Liver (tissue), 9 donors: ENCODE measurements around the gene HDAC2. TPM values are rescaled to one million over a fixed set of nuclear protein-coding genes. Genes with fewer than 3 reads are reported as not detected.
"Not testable (repeated sequence)": the region's sequence is repeated elsewhere in the genome, so short reads cannot be mapped to it uniquely, and the experiment has no call there.

Experiments
- DNase-seq: peaks from one replicate; pipeline ENCODE4 v3.0.0-alpha.2; 2017; ENCODE audit warnings: low spot score
- H3K27ac ChIP-seq, 2 donors: one replicate each; pipeline ENCODE4 v1.7.0; 2013; ENCODE audit warnings: inconsistent platforms in 2 of 2, low read length in 2 of 2, control low read depth in 1 of 2, low read depth in 1 of 2, mild to moderate bottlenecking in 1 of 2
- H3K27me3 ChIP-seq, 4 donors: one replicate each; pipeline versions ENCODE4 v1.6.1 to v1.7.0; 2013; ENCODE audit warnings: low read length in 3 of 4, inconsistent platforms in 1 of 4, mild to moderate bottlenecking in 1 of 4, moderate library complexity in 1 of 4; ENCODE audit not compliant: control insufficient read depth in 4 of 4, insufficient read depth in 4 of 4
- H3K36me3 ChIP-seq, 4 donors: one replicate each; pipeline versions ENCODE4 v1.6.1 to v1.7.0; 2013; ENCODE audit warnings: low read length in 3 of 4, mild to moderate bottlenecking in 3 of 4, low read depth in 1 of 4, moderate library complexity in 1 of 4; ENCODE audit not compliant: control insufficient read depth in 4 of 4, insufficient read depth in 3 of 4
- H3K4me1 ChIP-seq, 4 donors: one replicate each; pipeline versions ENCODE4 v1.6.1 to v1.7.0; 2013; ENCODE audit warnings: low read length in 3 of 4, mild to moderate bottlenecking in 3 of 4, moderate library complexity in 1 of 4; ENCODE audit not compliant: control insufficient read depth in 4 of 4, insufficient read depth in 4 of 4
- H3K4me3 ChIP-seq, 3 donors: one replicate each; pipeline versions ENCODE4 v1.6.1 to v1.7.0; 2013; ENCODE audit warnings: low read length in 3 of 3, control low read depth in 1 of 3, low read depth in 1 of 3, mild to moderate bottlenecking in 1 of 3
- H3K9ac ChIP-seq, 2 donors: one replicate each; pipeline ENCODE4 v1.7.0; 2013; ENCODE audit warnings: low read length in 2 of 2, mild to moderate bottlenecking in 2 of 2, moderate library complexity in 2 of 2, control low read depth in 1 of 2, low read depth in 1 of 2
- H3K9me3 ChIP-seq, 4 donors: one replicate each; pipeline versions ENCODE4 v1.6.1 to v1.7.0; 2013; ENCODE audit warnings: low read length in 3 of 4; ENCODE audit not compliant: control insufficient read depth in 4 of 4
- ATF3 ChIP-seq: IDR thresholded peaks from 2 replicates; pipeline ENCODE4 v1.6.1; 2016; ENCODE audit warnings: antibody characterized with exemption
- CTCF ChIP-seq: fragments of 150-350 bp; IDR thresholded peaks from 2 replicates; pipeline ENCODE4 v1.5.1; 2017; ENCODE audit warnings: improper control_type of control experiment, low read depth, low read length; ENCODE audit not compliant: missing input control
- EGR1 ChIP-seq, 2 donors: IDR thresholded peaks; 2 replicates each; pipeline ENCODE4 v1.6.1; 2016 to 2018; ENCODE audit warnings: antibody characterized with exemption in 2 of 2, low read depth in 2 of 2
- FOXA2 ChIP-seq: IDR thresholded peaks from 2 replicates; pipeline ENCODE4 v1.6.1; 2016; ENCODE audit warnings: antibody characterized with exemption
- GABPA ChIP-seq, 2 donors: IDR thresholded peaks in 1 of 2; conservative IDR thresholded peaks in 1 of 2; 2 replicates each; pipeline ENCODE4 v1.6.1; 2016; ENCODE audit warnings: antibody characterized with exemption in 2 of 2, mild to moderate bottlenecking in 1 of 2, moderate library complexity in 1 of 2
- HNF4A ChIP-seq, 2 donors: conservative IDR thresholded peaks; 2 replicates each; pipeline ENCODE4 v1.6.1; 2016; ENCODE audit warnings: antibody characterized with exemption in 2 of 2, mild to moderate bottlenecking in 2 of 2
- HNF4G ChIP-seq: IDR thresholded peaks from 2 replicates; pipeline ENCODE4 v1.6.1; 2016; ENCODE audit warnings: antibody characterized with exemption
- MAX ChIP-seq: IDR thresholded peaks from 2 replicates; pipeline ENCODE4 v1.6.1; 2016; ENCODE audit warnings: antibody characterized with exemption
- NR2F2 ChIP-seq: IDR thresholded peaks from 2 replicates; pipeline ENCODE4 v1.6.1; 2016; ENCODE audit warnings: antibody characterized with exemption
- RAD21 ChIP-seq, 2 donors: IDR thresholded peaks; 2 replicates each; pipeline ENCODE4 v1.6.1; 2016; ENCODE audit warnings: antibody characterized with exemption in 2 of 2, mild to moderate bottlenecking in 2 of 2
- RXRA ChIP-seq, 2 donors: IDR thresholded peaks; 2 replicates each; pipeline ENCODE4 v1.6.1; 2017 to 2018; ENCODE audit warnings: antibody characterized with exemption in 2 of 2, mild to moderate bottlenecking in 1 of 2
- SP1 ChIP-seq: IDR thresholded peaks from 2 replicates; pipeline ENCODE4 v1.6.1; 2018; ENCODE audit warnings: antibody characterized with exemption, mild to moderate bottlenecking
- YY1 ChIP-seq: IDR thresholded peaks from 2 replicates; pipeline ENCODE4 v1.6.1; 2016; ENCODE audit warnings: antibody characterized with exemption, mild to moderate bottlenecking
- WGBS: extraction: QIAGEN DNeasy Blood & Tissue Kit; methylation state at CpG from one replicate; pipeline ENCODE4 v1.1.7; 2013; 5-methylcytosine and 5-hydroxymethylcytosine counted together
- polyA plus RNA-seq, 2 donors: library from polyadenylated mRNA; stranded (reverse) in 1 of 2; unstranded in 1 of 2; fragments of 200-250 nt in 1 of 2; fragments of >200 nt in 1 of 2; fragmentation: Nextera tagmentation in 1 of 2; extraction: Ambion mirVana in 1 of 2; gene quantifications; one replicate each; pipeline versions ENCODE4 v1.2.1 to v1.2.3, GENCODE V29; 2013 to 2015
- total RNA-seq, 2 donors: library from RNA; depleted of rRNA; stranded (reverse); fragments of >200 nt; gene quantifications; one replicate each; pipeline ENCODE4 v1.2.3, GENCODE V29; 2014
- TF ChIP-seq, protein P1 (sequence below): IDR thresholded peaks from 2 replicates; pipeline ENCODE4 v1.6.1; 2016; ENCODE audit warnings: antibody characterized with exemption
- TF ChIP-seq, protein P2 (sequence below): IDR thresholded peaks from 2 replicates; pipeline ENCODE4 v1.6.1; 2016; ENCODE audit warnings: antibody characterized with exemption, mild to moderate bottlenecking
- donor health status: healthy.
- donor health status: healthy.
- donor health status: healthy.
- donor health status: healthy.
- donor health status: healthy.

Gene HDAC2
- total and polyA plus RNA-seq, 4 donors = 14.7 to 56.9 (median 21.0) TPM

DNA sequence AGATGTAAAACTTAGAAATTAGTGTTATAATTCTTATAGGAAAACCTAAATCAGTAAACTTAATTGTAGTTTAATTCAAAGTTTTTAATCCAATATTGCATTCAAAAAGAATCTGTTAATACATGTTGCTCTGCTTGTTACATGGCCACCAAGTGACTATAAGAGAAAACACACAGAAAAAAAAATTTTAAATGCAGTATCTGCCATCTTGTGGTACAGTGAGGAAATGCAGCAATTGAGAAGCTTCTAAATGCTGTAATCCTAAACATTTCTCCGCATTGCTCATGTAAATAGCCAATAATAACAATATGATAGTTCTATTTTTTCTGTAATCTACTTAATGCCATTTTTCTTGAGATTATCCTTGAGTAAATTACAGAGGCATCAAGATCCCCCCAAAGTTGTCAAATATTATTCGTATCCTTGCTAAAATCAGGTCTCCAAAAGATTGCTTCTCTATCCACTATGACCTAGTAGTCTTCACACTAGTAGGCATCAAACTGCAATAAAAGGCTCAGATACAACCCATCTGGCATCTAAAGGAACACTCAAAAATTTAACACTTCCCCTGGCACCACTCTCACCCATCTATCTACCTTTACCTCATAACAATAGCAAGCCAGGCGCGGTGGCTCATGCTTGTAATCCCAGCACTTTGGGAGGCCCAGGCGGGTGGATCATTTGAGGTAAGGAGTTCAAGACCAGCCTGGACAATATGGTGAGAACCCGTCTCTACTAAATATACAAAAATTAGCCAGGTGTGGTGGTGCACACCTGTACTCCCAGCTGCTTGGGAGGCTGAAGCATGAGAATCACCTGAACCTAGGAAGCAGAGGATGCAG is 34.6 kb downstream of the HDAC2 start:
- no peak for TF ChIP-seq HNF4A (conservative IDR thresholded peaks at IDR 0.05)
- no peak for TF ChIP-seq GABPA (IDR thresholded peaks at IDR 0.05 in 1 of 2, conservative IDR thresholded peaks at IDR 0.05 in 1 of 2)
- peak; percentile 84 for TF ChIP-seq CTCF
- peak; percentile 79 to 83 for TF ChIP-seq RAD21 (IDR thresholded peaks at IDR 0.05)
- no peak for DNase-seq
- no peaks in the 10 kb centered on the region for H3K27me3 ChIP-seq
- H3K9ac ChIP-seq = no peak overlapping the region
- H3K9me3 ChIP-seq = no peaks in the 10 kb centered on the region
- H3K4me3 ChIP-seq = no peak overlapping the region
- 86% methylated on average over 6 of the region's 6 CpGs for WGBS
- H3K4me1 ChIP-seq = no peaks in the 10 kb centered on the region
- H3K27ac ChIP-seq = no peak overlapping the region
- H3K36me3 ChIP-seq = peaks cover 1 to 20% (median 9%) of the 10 kb centered on the region in 4 donors

GRCh38 chr6:113934101-113934500 is 36.8 kb downstream of the HDAC2 start:
- TF ChIP-seq SP1 = no peak
- TF ChIP-seq, protein P1, sequence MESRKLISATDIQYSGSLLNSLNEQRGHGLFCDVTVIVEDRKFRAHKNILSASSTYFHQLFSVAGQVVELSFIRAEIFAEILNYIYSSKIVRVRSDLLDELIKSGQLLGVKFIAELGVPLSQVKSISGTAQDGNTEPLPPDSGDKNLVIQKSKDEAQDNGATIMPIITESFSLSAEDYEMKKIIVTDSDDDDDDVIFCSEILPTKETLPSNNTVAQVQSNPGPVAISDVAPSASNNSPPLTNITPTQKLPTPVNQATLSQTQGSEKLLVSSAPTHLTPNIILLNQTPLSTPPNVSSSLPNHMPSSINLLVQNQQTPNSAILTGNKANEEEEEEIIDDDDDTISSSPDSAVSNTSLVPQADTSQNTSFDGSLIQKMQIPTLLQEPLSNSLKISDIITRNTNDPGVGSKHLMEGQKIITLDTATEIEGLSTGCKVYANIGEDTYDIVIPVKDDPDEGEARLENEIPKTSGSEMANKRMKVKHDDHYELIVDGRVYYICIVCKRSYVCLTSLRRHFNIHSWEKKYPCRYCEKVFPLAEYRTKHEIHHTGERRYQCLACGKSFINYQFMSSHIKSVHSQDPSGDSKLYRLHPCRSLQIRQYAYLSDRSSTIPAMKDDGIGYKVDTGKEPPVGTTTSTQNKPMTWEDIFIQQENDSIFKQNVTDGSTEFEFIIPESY = no peak
- TF ChIP-seq HNF4A (conservative IDR thresholded peaks at IDR 0.05) = no peak
- TF ChIP-seq HNF4G = no peak
- no peak for TF ChIP-seq FOXA2
- TF ChIP-seq ATF3 = no peak
- TF ChIP-seq GABPA (IDR thresholded peaks at IDR 0.05 in 1 of 2, conservative IDR thresholded peaks at IDR 0.05 in 1 of 2) = no peak
- no peak for TF ChIP-seq RAD21 (IDR thresholded peaks at IDR 0.05)
- TF ChIP-seq YY1 = no peak
- TF ChIP-seq, protein P2, sequence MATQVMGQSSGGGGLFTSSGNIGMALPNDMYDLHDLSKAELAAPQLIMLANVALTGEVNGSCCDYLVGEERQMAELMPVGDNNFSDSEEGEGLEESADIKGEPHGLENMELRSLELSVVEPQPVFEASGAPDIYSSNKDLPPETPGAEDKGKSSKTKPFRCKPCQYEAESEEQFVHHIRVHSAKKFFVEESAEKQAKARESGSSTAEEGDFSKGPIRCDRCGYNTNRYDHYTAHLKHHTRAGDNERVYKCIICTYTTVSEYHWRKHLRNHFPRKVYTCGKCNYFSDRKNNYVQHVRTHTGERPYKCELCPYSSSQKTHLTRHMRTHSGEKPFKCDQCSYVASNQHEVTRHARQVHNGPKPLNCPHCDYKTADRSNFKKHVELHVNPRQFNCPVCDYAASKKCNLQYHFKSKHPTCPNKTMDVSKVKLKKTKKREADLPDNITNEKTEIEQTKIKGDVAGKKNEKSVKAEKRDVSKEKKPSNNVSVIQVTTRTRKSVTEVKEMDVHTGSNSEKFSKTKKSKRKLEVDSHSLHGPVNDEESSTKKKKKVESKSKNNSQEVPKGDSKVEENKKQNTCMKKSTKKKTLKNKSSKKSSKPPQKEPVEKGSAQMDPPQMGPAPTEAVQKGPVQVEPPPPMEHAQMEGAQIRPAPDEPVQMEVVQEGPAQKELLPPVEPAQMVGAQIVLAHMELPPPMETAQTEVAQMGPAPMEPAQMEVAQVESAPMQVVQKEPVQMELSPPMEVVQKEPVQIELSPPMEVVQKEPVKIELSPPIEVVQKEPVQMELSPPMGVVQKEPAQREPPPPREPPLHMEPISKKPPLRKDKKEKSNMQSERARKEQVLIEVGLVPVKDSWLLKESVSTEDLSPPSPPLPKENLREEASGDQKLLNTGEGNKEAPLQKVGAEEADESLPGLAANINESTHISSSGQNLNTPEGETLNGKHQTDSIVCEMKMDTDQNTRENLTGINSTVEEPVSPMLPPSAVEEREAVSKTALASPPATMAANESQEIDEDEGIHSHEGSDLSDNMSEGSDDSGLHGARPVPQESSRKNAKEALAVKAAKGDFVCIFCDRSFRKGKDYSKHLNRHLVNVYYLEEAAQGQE = no peak
- TF ChIP-seq MAX = no peak
- TF ChIP-seq NR2F2 = no peak
- no peak for TF ChIP-seq EGR1 (IDR thresholded peaks at IDR 0.05; ENCODE audit: low read depth in 2 of 2)
- no peak for TF ChIP-seq CTCF
- TF ChIP-seq RXRA (IDR thresholded peaks at IDR 0.05) = no peak
- no peak for DNase-seq
- WGBS = 87% methylated on average over 2 of the region's 2 CpGs
- Histone ChIP-seq H3K9ac (no peak overlapping the region), H3K4me3 (no peak overlapping the region), H3K9me3 (peaks cover 0 to 4% (median 0%) of the 10 kb centered on the region in 4 donors), H3K36me3 (peaks cover 1 to 4% (median 2%) of the 10 kb centered on the region in 4 donors), H3K27me3 (no peaks in the 10 kb centered on the region), H3K4me1 (no peaks in the 10 kb centered on the region), H3K27ac (no peak overlapping the region)

DNA sequence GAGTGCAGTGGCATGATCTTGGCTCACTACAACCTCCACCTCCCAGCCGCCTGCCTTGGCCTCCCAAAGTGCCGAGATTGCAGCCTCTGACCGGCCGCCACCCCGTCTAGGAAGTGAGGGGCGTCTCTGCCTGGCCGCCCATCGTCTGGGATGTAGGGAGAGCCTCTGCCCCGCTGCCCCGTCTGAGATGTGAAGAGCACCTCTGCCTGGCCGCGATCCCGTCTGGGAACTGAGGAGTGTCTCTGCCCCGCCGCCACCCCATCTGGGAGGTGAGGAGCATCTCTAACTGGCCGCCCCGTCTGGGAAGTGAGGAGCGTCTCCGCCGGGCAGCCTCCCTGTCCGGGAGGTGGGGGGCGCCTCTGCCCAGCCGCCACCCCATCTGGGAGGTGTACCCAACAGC is 39.0 kb downstream of the HDAC2 start:
- H3K4me1 ChIP-seq, H3K27me3 ChIP-seq, DNase-seq, H3K9me3 ChIP-seq, H3K27ac ChIP-seq, H3K9ac ChIP-seq, H3K36me3 ChIP-seq, H3K4me3 ChIP-seq: not testable (repeated sequence)
- 93% methylated on average over 23 of the region's 23 CpGs for WGBS
